C4-2B (cell line): ENCODE results near the gene TEX261.

Source experiments
- ZFX ChIP-seq: fragments of 450-650 bp; IDR thresholded peaks from 2 replicates; pipeline ENCODE4 v1.6.1; 2017
- TF ChIP-seq, protein P1 (sequence below): fragments of 450-650 bp; conservative IDR thresholded peaks from 2 replicates; pipeline ENCODE4 v1.5.1; 2017; ENCODE audit warnings: mild to moderate bottlenecking

DNA sequence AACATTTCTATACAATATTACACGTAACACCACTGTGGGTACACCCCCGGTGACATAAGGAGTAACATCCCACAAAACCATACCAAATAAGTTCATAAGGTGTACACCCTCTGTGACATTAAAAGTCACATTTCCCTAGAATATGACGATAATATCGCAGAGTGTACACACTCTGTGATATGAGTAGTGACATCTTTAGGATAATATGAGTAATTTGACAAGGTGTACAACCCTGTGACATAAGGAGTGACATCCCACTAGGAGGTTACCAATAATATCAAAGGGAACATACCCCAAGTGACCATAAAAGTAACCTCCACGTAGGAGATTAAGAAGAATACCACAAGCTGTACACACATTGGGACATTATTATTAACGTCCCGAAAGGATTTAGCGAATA, 24.0 kb upstream of the TEX261 start:
- TF ChIP-seq, protein P1, sequence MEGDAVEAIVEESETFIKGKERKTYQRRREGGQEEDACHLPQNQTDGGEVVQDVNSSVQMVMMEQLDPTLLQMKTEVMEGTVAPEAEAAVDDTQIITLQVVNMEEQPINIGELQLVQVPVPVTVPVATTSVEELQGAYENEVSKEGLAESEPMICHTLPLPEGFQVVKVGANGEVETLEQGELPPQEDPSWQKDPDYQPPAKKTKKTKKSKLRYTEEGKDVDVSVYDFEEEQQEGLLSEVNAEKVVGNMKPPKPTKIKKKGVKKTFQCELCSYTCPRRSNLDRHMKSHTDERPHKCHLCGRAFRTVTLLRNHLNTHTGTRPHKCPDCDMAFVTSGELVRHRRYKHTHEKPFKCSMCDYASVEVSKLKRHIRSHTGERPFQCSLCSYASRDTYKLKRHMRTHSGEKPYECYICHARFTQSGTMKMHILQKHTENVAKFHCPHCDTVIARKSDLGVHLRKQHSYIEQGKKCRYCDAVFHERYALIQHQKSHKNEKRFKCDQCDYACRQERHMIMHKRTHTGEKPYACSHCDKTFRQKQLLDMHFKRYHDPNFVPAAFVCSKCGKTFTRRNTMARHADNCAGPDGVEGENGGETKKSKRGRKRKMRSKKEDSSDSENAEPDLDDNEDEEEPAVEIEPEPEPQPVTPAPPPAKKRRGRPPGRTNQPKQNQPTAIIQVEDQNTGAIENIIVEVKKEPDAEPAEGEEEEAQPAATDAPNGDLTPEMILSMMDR = no peak
- no peak for TF ChIP-seq ZFX
